Transverse colon (tissue), 4 donors: ENCODE data around the gene CBLC. TPM values are rescaled to one million over a fixed set of nuclear protein-coding genes. Genes with fewer than 3 reads are reported as not detected.

Experiments
- DNase-seq: peaks from one replicate; pipeline ENCODE4 v3.0.0-alpha.2; 2019
- H3K27ac ChIP-seq, 4 donors: fragments of 200-600 bp; sonication (generic); 2 replicates each; pipeline ENCODE4 v1.5.1; 2016 to 2018; ENCODE audit warnings: inconsistent platforms in 4 of 4
- H3K27me3 ChIP-seq: fragments of 200-600 bp; sonication (generic); 2 replicates; pipeline ENCODE4 v1.5.1; 2017; ENCODE audit warnings: inconsistent platforms
- H3K36me3 ChIP-seq, 4 donors: fragments of 200-600 bp; sonication (generic); 2 replicates each; pipeline ENCODE4 v1.5.1; 2017 to 2019; ENCODE audit warnings: inconsistent platforms in 4 of 4
- H3K4me1 ChIP-seq, 4 donors: fragments of 200-600 bp; sonication (generic); 2 replicates each; pipeline ENCODE4 v1.5.1; 2017 to 2020; ENCODE audit warnings: inconsistent platforms in 4 of 4
- H3K4me3 ChIP-seq, 4 donors: fragments of 200-600 bp; sonication (generic); 1 replicate in 1 of 4; 2 replicates in 3 of 4; pipeline versions ENCODE4 v1.5.1 to v1.6.1; 2017 to 2019; ENCODE audit warnings: inconsistent platforms in 4 of 4
- H3K9me3 ChIP-seq, 2 donors: fragments of 200-600 bp; sonication (generic); 2 replicates each; pipeline ENCODE4 v1.5.1; 2017 to 2019; ENCODE audit warnings: inconsistent platforms in 2 of 2
- EP300 ChIP-seq: sonication (generic); formaldehyde crosslinking; IDR thresholded peaks from one replicate; pipeline ENCODE4 v1.6.1; 2017; ENCODE audit warnings: antibody characterized with exemption, low read depth
- POLR2A ChIP-seq: fragments of 450-650 bp; IDR thresholded peaks from one replicate; pipeline ENCODE4 v1.6.1; 2016; ENCODE audit warnings: antibody characterized with exemption, mild to moderate bottlenecking, moderate library complexity
- POLR2AphosphoS5 ChIP-seq, 3 donors: sonication (generic); formaldehyde crosslinking; IDR thresholded peaks; one replicate each; pipeline ENCODE4 v1.6.1; 2016; ENCODE audit warnings: antibody characterized with exemption in 3 of 3
- WGBS, 2 donors: methylation state at CpG; one replicate each; pipeline ENCODE4 v1.1.5; 2018; ENCODE audit warnings: low coverage in 1 of 2; 5-methylcytosine and 5-hydroxymethylcytosine counted together
- in situ Hi-C, 4 donors: fragments of 200-750 bp; cut with MboI; loops; one replicate each; pipeline versions ENCODE4 v1.15.0 to v1.15.1; 2017; ENCODE audit warnings: low sequenced_read_pairs in 3 of 4, low pct_ligation_motif_present in 1 of 4, low pct_unique_long_range_greater_than_20kb in 1 of 4
- intact Hi-C: fragments of 100-400 bp; cut with DNase I; formaldehyde crosslinking; loops from one replicate; pipeline ENCODE4 v1.15.1; 2023; ENCODE audit warnings: low total_unique reads
- total RNA-seq, 4 donors: library from RNA; depleted of rRNA; stranded (reverse); fragments of >200 nt; gene quantifications; one replicate each; pipeline ENCODE4 v1.1.0, GENCODE V29; 2016
- TF ChIP-seq, protein P1 (sequence below), 5 experiments: fragments of 200-600 bp in 3 of 5; fragments of 450-650 bp in 2 of 5; sonication (generic) in 3 of 5; IDR thresholded peaks; 1 replicate in 2 of 5; 2 replicates in 3 of 5; pipeline ENCODE4 v1.5.1; 2016 to 2017; ENCODE audit warnings: antibody characterized with exemption in 5 of 5, inconsistent platforms in 3 of 5, mild to moderate bottlenecking in 2 of 5, moderate library complexity in 1 of 5

The CBLC gene
- total RNA-seq, 4 donors from 2014 or later: 96.1 to 210 (median 145) TPM

DNA sequence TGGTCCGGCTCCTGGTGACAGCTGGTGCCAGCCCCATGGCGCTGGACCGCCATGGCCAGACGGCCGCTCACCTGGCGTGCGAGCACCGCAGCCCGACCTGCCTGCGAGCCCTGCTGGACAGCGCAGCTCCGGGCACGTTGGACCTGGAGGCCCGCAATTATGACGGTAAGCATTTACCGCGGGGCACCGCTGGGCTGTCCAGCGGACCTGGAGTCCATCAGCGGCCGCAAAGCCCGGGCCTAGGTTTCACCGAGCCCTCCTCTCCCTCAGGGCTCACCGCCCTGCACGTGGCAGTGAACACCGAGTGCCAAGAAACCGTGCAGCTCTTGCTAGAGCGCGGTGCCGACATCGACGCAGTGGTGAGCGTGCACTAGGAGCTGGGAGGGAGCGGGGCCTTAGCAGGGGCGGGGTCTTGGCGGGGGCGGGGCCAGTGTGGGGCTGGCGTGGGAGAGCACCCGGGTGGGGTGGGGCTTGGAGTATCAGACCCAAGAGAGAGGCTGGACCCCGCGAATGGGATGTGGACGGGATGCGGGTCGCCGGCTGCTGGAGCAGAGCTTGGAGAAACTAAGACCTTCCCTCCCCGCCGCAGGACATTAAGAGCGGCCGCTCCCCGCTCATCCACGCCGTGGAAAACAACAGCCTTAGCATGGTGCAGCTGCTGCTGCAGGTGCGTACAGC is 20.5 kb upstream of the CBLC start:
- H3K4me1 ChIP-seq: peaks cover 38 to 67% (median 62%) of the 10 kb centered on the region in 4 donors
- peak; percentile 48 for DNase-seq

DNA sequence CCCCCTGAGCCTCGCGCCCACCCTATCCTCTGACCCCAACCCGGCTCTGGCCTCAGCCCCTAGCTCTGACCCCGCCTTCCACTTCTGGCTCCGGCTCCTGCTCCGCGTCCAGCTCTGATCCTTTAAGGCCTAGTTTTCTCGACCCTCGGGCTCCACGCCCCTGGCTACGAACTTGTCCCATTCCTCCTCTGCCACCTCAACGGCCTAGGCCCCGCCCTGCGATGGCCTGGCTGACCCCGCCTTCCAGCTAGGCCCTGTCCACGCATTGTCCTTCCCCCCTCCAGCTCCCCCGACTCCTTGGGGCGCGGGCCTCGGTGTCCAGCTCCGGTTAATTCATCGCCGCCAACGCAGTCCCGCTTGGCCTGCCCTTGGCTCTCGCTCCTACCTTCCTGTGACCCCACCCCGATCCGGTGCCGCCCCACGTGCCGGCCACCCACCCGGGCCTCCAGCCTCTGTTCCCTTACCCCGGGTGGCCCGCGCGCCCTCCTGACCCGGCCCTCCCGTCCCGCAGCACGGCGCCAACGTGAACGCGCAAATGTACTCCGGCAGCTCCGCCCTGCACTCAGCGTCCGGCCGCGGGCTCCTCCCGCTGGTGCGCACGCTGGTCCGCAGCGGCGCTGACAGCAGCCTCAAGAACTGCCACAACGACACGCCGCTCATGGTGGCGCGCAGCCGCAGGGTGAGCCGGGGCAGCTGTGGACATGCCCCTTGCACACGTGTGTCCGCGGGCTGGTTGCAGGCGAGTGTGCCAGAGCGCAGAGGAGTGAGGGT is 19.8 kb upstream of the CBLC start:
- Histone ChIP-seq H3K27me3 (no peaks in the 10 kb centered on the region), H3K36me3 (peaks cover 0 to 7% (median 2%) of the 10 kb centered on the region in 4 donors), H3K27ac (peak overlapping the region; percentile 96 to 99 (median 98)), H3K4me1 (peaks cover 32 to 60% (median 56%) of the 10 kb centered on the region in 4 donors), H3K4me3 (peak overlapping the region; percentile 0 to 45 (median 19)), H3K9me3 (no peaks in the 10 kb centered on the region)
- TF ChIP-seq, protein P1, sequence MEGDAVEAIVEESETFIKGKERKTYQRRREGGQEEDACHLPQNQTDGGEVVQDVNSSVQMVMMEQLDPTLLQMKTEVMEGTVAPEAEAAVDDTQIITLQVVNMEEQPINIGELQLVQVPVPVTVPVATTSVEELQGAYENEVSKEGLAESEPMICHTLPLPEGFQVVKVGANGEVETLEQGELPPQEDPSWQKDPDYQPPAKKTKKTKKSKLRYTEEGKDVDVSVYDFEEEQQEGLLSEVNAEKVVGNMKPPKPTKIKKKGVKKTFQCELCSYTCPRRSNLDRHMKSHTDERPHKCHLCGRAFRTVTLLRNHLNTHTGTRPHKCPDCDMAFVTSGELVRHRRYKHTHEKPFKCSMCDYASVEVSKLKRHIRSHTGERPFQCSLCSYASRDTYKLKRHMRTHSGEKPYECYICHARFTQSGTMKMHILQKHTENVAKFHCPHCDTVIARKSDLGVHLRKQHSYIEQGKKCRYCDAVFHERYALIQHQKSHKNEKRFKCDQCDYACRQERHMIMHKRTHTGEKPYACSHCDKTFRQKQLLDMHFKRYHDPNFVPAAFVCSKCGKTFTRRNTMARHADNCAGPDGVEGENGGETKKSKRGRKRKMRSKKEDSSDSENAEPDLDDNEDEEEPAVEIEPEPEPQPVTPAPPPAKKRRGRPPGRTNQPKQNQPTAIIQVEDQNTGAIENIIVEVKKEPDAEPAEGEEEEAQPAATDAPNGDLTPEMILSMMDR (IDR thresholded peaks at IDR 0.05): no peak
- TF ChIP-seq POLR2A (no peak), POLR2AphosphoS5 (IDR thresholded peaks at IDR 0.05) (peak; percentile 22 to 59 (median 47)), EP300 (no peak)
- intact Hi-C loops: no loop called here
- in situ Hi-C loops: no loop called here
- WGBS, 2 donors: 73 to 75% methylated on average over 29 to 68 of the region's 68 CpGs
- peak; percentile 40 for DNase-seq

More for the DNA sequence above, 20.5 kb upstream of the CBLC start:
- Histone ChIP-seq H3K27me3 (no peaks in the 10 kb centered on the region), H3K9me3 (no peaks in the 10 kb centered on the region), H3K27ac (peak overlapping the region; percentile 96 to 99 (median 98)), H3K36me3 (peaks cover 0 to 8% (median 4%) of the 10 kb centered on the region in 4 donors), H3K4me3 (peak overlapping the region in 3 of 4 donors; percentile 15 to 45 (median 23))
- intact Hi-C loops: no loop called here
- in situ Hi-C loops: no loop called here
- TF ChIP-seq, protein P1 (IDR thresholded peaks at IDR 0.05): no peak
- TF ChIP-seq POLR2A: no peak
- TF ChIP-seq POLR2AphosphoS5 (IDR thresholded peaks at IDR 0.05): peak; percentile 45 to 57 (median 46)
- TF ChIP-seq EP300: no peak
- WGBS, 2 donors: 74% methylated on average over 35 of the region's 53 CpGs; no CpG with 5 or more reads in 1 of the 2 donors

DNA sequence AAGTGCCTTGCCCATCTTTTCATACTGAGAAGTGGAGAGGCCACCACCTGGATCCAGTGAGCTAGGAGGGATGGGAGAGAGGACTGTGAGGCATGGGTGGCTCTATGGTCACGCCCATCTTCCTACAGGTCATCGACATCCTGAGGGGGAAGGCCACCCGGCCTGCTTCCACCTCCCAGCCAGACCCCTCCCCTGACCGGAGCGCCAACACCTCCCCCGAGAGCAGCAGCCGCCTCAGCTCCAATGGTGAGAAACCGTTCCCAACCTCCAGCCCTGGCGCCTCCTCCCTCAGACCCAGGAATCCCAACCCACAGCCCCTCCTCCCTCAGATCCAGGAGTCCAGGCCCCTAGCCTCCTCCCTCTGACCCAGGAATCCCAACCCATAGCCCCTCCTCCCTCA is 19.1 kb upstream of the CBLC start:
- TF ChIP-seq POLR2A (no peak), POLR2AphosphoS5 (IDR thresholded peaks at IDR 0.05) (no peak), EP300 (no peak)
- TF ChIP-seq, protein P1 (IDR thresholded peaks at IDR 0.05): no peak
- Histone ChIP-seq H3K27me3 (no peaks in the 10 kb centered on the region), H3K4me3 (peak overlapping the region in 1 of 4 donors; percentile 45), H3K36me3 (peaks cover 0 to 7% (median 2%) of the 10 kb centered on the region in 4 donors), H3K4me1 (peaks cover 31 to 60% (median 50%) of the 10 kb centered on the region in 4 donors), H3K27ac (peak overlapping the region; percentile 96 to 99 (median 98)), H3K9me3 (no peaks in the 10 kb centered on the region)
- in situ Hi-C loops: no loop called here
- intact Hi-C loops: no loop called here
- 85% methylated on average over 7 of the region's 9 CpGs; no CpG with 5 or more reads in 1 of the 2 donors for WGBS, 2 donors
- DNase-seq: no peak

DNA sequence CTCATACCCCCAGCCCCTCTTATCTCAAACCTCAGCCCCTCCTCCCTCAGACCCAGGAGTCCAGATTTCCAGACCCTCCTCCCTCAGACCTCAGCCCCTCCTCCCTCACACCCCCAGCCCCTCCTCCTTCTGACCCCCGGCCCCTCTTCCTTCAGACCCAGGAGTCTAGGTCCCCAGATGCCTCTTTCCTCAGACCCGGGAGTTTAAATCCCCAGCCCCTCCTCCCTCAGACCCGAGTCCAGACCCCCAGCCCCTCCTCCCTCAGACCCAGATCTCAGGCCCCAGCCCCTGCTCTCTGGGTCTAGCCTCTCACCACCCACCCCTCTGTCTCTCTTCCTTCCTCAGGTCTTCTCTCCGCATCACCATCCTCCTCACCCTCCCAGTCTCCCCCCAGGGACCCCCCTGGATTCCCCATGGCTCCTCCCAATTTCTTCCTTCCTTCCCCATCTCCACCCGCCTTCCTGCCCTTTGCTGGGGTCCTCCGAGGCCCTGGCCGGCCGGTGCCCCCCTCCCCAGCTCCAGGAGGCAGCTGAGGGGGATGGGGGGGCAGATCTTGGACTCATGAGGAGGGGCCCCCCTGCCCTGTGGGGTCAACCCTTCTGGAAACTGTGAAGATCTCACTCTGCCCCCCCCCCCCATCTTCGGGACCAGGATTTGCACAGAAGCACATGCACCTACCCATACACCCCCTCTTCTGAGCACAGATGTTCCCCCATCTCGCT is 18.4 kb upstream of the CBLC start:
- intact Hi-C loops (no loop called here), in situ Hi-C loops (no loop called here)
- 74 to 80% methylated on average over 3 to 10 of the region's 10 CpGs for WGBS, 2 donors
- H3K27ac ChIP-seq: peak overlapping the region in 2 of 4 donors; percentile 98
- TF ChIP-seq POLR2AphosphoS5 (IDR thresholded peaks at IDR 0.05) (no peak), POLR2A (no peak), EP300 (no peak)
- TF ChIP-seq, protein P1 (IDR thresholded peaks at IDR 0.05): no peak
- H3K9me3 ChIP-seq: no peaks in the 10 kb centered on the region
- H3K4me1 ChIP-seq: peaks cover 31 to 57% (median 49%) of the 10 kb centered on the region in 4 donors
- peaks cover 0 to 7% (median 2%) of the 10 kb centered on the region in 4 donors for H3K36me3 ChIP-seq
- no peak for DNase-seq
- no peak overlapping the region for H3K4me3 ChIP-seq
- H3K27me3 ChIP-seq: no peaks in the 10 kb centered on the region
